Activated CD4-positive, CD25-positive, alpha-beta regulatory T cell treated with anti-CD3 and anti-CD28 coated beads, Interleukin-2, amount 50 U/mL, for 24 hours (primary cell): ENCODE data around the gene PATL1.
"Not testable (repeated sequence)": the region's sequence is repeated elsewhere in the genome, so short reads cannot be mapped to it uniquely, and the experiment has no call there.

Experiments
- ATAC-seq, 2 donors: fragments of 150-1000 bp; cut with Tn5 transposase; one replicate each; pipeline ENCODE4 v1.10.0; 2021; ENCODE audit warnings: mild to moderate bottlenecking in 1 of 2, moderate library complexity in 1 of 2

PATL1 gene

DNA sequence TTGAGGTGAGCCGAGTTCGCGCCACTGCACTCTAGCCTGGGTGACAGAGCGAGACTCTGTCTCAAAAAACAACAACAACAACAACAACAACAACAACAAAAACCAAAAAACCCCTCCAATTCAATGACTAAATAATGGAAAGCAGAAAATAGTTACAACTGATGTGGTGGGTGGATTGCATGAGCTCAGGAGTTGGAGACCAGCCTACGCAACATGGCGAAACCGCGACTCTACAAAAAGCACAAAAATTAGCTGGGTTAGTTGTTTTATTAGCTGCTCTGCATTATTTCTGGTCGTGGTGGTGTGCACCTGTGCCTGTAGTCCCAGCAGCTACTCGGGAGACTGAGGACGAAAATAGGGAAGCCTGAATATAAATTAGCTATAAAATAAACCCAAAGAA, 2.6 kb upstream of the PATL1 start:
- no peak for ATAC-seq

DNA sequence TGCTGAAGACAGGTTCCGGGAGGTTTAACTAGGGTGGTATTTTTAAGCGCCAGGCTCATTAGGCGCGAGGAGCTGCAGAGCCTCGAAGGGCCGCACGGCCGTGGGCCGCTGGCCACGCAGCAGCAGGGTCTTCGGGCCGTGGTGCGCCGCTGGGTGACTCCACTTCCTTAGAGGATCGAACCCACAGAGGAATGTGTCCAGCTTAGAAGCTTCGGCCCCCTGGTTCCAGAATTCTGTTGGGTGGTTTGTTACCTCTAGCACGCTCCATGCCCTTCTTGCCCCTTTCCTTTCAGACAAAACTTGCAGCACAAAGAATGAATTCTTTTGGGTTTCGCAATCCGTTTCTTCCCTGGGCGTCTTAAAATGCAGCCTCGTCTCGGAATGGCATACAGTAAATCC, 773 bp upstream of the PATL1 start:
- peak in 1 of 2 donors; percentile 0 for ATAC-seq

DNA sequence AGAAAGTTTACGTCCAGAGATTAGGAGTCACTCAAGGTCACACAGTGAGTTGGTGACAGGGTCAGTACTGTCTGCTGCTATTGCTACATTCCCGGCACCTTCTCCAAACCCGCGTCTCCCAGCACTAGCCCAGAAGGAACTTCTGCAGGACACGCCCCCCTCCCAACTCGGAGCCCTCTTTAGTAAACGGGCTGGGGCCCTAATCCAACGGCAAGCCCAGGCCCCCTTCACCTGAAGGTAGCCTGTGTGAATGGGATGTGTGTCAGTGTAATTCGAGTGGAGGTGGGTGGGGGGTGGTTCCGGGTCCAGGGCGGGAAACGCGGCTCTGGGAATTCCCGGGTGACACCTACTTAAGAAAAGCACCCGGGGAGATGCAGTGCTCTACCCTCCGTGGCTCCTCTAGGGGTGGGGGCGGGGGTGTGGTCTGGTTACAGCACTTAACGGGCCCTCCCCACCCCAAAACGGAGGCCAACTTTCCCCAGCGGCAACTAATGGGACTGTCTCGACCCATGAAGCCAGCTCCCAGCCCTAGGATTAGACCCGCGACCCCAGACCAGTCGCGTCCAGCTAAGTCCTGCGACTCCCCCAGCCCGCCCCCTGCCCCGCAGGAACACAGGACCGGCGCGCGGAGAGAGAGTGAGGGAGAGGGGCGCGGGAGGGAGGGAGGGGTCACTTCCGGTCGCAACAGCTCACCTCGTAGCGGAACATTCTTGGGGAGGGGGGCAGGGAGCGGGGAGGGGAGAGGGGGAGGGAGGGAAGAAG, 468 bp downstream of the PATL1 start:
- ATAC-seq, result peak; percentile 28 to 38

DNA sequence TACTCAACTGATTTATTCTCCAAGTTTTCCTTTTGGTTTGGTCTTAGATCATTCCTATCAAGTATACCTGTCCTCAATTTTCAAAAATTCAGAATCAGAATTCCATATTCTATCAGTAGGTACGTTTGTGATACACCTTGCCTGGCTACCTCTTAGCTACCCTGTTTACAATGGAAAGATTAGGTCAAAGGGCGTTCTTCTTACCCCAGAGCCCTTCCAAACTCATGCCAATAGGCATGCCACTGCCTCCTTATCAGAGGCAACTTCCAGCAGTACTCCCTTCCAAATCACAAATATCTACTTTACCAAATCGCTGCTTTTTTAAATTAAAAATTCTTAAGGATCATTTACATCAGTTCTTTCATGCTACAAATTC, 1.0 kb downstream of the PATL1 start:
- no peak for ATAC-seq

DNA sequence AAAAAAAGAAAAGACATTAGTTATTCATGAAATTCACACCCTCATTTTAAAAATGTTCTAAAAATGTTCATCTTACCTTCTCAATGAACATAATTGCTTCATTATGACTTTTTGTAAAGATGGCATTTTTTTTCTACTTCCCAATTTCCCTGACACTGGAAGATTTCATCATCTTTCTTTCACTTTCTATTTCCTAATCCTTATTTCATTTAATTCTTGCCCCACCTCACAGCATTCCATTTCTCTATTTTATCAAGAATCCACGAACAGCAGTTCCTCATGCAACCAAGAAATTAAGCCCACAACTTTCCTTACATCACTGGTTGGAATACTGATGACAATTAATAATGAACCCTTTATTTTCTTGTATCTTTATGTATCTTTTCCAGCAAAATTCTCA, 1.9 kb downstream of the PATL1 start:
- no peak for ATAC-seq

DNA sequence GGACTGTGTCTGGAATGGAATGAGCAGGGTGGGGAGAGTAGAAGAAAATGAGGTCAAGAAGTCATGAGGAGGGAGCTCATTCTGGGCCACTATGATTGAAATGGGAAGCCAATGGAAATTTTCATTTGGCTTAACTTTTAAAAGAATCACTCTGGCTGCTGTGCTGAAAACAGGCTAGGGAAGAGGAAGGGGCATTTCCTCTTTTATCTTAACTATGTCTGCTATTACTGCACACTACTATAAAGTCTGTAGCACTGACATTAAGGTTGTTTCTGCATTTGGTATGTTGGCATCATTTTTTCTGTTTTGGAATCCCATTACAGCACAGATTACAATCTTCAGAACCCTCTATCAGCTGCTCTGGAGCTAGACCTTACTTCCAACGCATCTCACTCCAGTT, 8.2 kb downstream of the PATL1 start:
- no peak for ATAC-seq

DNA sequence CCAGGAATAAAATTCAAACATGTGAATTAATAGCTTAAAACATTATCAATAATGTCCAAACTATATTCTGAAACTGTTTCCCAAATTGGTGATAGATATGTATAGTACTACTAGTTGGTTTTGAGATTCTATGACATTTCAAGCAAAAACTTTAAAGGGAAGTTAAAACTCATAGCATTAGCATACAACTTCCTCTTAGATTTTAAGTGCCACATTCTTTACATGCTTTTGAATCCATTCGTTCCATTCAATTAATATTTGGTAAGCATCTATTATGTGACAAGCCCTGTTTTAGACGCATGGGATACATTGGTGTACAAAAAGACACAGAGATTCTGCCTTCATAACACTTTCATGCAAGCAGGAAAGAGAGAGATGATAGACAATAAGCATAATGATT, 8.9 kb downstream of the PATL1 start:
- ATAC-seq, result no peak

DNA sequence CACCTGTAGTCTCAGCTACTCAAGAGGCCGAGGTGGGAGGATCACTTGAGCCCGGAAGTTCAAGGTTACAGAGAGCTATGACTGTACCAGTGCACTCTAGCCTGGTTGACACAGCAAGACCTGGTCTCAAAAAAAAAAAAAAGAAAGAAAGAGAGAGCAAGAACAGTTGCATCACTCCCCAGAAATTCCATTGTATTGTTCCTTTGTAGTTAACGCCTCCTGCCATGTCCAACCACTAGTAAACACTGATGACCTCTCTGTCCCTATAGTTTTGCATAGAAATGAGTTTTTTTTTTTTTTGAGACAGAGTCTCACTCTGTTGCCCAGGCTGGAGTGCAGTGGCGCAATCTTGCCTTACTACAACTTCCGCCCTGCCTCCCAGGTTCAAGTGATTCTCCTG, 10.8 kb downstream of the PATL1 start:
- ATAC-seq, result no peak

DNA sequence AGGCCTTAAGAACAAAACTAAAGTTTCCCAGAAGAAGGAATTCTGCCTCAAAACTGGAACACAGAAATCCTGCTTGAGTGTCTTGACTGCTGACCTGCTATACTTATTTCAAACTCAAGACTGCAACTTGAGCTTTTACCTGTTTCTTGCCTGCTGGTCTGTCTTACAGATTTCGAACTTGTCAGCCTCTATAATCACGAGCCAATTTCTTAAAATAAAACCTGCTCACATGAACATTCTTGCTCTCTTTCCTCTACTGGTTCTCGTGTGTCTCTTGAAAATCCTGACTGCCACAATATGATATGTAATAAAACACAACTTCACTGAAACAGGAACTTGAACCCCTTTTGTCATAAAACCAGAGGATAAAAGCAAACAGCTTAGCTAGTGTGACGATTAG, 13.9 kb downstream of the PATL1 start:
- no peak for ATAC-seq

DNA sequence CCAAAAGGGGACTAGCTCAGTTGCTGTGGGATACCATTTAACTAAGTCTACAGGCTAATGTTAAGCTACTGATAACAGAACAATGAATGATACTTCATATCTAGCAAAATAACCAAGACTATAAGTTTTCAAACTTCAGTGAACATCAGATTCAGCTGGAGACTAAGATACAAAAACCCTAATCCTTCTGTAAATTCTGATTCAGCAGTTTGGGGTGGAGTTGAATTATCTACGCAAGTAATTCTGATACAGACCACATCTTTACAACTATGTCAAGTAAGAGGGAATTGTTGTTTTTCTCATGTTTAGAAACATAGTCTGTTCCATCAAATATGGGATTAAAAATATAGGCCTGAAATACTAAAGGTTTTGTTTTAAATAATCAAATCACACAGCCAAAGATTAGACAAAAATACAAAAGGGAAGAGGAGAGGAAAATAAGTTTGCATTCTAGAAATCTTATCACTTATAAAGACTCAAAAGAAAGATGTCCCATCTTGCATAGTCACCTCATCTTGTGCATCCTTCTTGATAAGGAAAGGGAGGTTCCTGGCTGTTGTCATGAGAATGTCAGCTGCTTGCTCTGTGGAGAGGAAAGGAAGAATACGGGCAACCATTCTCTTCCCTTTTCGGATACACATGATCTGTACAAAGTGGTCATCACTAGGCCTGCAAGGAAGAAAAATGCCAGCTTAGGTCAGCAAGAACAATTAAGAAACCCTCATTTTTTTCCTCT, 21.4 kb downstream of the PATL1 start:
- ATAC-seq, result no peak

DNA sequence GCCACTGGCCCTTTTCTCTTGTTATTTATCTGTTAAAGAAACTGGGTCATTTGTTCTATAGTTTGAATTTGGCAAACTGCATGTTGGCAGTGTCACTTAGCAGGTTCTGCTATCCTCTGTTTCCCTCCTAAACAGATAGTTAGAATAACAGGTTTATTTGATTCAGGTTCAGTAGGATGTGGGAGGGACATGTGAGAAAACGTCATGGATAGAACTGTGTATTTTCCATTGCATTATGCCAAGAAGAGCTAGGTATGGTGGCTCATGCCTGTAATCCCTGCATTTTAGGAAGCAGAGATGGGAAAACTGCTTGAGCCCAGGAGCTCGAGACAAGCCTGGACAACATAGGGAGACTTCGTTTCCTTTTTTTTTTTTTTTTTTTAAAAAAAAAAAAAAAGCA, 24.3 kb downstream of the PATL1 start:
- no peak for ATAC-seq

DNA sequence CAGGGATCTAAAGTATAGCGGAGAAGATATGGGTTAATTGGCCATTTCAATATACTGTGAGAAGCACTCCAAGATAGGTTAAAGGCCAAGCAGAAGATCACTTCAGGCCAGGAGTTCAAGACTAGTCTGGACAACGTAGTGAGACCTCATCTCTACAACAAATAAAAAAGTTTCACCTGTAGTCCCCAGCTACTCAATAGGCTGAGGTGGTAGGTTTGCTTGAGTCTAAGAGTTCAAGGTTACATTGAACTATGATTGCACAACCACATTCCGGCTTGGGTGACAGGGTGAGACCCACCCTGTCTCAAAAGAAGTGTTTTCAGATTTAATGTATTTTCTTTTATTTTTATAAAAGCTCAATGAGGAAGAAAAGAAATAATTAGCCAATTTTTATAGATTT, 25.4 kb downstream of the PATL1 start:
- ATAC-seq, result no peak

DNA sequence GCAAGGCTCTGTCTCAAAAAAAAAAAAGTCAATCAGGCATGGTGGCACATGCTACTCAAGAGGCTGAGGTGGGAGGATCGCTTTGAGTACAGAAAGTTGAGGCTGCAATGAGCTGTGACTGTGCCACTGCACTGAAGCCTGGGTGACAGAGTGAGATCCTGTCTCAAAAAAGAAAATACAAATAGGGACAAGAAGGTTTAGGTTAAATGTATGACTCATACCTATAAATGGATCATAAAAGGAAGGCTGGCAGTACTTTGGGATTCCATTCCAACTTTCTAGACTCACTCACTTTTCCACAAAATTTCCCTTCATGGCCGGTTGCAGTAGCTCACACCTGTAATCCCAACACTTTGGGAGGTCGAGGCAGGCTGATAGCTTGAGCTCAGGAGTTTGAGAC, 27.7 kb downstream of the PATL1 start:
- ATAC-seq, result no peak

DNA sequence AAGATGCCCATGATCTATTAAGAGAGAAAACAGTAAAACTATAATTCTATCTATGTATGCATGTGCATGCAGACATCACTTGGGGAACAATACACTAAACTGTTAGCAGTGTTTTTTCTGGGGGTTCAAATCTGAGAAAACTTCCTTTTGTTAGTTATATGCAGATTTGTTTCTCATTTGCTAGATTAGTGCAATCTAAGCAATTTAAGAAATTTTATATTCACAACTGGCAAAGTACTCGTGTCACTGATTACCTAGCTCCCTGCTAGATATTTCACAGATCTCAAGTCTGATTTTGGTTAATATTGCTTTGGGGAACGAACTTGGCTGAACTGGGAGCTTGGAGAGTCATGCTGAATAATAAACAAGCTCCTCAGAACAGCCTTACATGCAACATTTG, 38.3 kb downstream of the PATL1 start:
- no peak for ATAC-seq

DNA sequence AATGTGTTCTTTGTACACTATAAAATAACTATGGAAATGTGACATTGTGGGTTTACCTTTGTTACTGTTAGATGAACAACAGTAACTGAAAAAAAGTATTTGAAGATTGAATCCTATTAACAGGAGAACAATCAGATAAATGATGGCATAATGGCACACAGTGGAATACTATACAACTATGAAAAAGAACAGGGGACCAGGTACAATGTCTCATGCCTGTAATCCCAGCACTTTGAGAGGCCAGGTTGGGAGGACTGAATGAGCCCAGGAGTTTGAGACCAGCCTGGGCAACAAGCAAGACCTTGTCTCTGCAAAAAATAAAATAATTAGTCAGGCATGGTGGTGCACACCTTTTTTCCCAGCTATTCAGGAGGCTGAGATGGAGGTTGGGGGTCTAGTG, 38.8 kb downstream of the PATL1 start:
- no peak for ATAC-seq

DNA sequence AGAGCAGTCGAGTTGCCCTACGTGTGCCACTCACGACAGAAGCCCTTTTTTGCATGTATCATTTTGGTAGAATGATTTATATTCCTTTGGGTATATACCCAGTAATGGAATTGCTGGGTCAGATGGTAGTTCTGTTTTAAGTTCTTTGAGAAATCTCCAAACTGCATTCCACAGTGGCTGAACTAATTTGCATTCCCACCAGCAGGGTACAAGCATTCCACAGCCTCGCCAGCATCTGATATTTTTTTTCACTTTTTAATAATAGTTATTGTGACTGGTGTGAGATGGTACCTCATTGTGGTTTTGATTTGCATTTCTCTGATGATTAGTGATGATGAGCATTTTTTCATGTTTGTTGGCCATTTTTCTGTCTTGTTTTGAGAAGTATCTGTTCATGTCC, 41.9 kb downstream of the PATL1 start:
- not testable (repeated sequence) for ATAC-seq

DNA sequence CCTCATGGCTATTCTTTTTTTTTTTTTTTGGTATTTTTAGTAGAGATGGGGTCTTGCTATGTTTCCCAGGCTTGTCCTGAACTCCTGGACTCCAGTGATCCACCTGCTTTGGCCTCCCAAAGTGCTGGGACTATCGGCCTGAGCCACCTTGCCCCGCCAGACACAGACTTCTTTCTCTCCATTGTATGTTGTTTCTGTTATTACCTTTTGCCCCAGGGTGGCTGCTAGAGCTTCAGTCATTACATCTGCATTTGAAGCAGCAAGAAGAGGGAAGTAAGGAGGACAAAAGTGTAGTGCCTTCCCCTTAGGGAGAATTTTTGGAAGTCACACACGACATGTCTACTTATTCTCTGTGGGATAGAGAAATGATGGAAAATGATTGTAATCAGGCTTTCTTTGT, 43.1 kb downstream of the PATL1 start:
- no peak for ATAC-seq

DNA sequence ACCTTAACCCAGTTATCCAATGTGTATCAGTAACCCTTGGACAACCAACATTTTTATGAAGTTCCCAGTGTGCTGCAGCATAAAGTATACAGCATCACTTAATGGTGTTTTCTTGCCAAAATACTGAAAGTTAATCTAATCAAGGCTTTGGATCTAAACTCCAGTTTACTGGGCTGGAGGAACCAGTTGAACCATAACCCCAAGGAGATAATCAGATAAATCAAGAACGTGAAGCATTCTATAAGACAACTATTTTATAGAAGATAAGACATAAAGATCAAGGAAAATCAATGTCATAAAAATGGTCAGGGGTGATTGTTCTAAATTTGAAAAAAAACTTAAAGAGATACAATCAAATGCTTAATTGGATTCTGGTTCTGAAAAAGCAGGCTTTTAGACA, 51.0 kb downstream of the PATL1 start:
- ATAC-seq, result no peak

DNA sequence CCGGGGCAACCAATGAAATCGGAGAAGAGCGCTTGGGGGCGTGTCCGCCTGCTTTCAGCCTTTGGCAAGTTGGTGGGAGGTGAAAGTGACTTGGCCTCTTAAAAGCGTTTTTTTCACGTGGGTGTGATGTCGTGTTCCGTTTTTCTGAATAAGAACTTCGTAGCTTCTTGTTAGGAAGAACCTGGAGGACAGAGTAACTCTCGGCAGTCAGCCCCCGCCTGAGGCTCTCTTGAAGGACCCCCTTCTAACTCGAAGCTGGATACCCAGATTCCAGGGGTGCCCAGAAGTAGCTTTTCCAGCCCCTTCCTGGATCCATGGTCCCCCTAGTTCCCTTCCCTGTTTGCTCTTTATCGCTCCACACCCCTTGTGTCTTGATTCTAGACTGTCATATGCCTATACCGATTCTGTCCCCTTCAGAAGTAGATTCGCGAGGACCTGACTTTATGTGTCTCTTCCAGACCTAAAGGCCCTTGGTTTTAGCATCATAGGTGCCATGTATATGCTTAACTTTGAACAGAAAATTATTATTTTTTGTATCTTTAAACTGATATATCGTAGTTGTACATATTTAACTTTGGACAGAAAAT, 52.3 kb downstream of the PATL1 start:
- no peak for ATAC-seq

DNA sequence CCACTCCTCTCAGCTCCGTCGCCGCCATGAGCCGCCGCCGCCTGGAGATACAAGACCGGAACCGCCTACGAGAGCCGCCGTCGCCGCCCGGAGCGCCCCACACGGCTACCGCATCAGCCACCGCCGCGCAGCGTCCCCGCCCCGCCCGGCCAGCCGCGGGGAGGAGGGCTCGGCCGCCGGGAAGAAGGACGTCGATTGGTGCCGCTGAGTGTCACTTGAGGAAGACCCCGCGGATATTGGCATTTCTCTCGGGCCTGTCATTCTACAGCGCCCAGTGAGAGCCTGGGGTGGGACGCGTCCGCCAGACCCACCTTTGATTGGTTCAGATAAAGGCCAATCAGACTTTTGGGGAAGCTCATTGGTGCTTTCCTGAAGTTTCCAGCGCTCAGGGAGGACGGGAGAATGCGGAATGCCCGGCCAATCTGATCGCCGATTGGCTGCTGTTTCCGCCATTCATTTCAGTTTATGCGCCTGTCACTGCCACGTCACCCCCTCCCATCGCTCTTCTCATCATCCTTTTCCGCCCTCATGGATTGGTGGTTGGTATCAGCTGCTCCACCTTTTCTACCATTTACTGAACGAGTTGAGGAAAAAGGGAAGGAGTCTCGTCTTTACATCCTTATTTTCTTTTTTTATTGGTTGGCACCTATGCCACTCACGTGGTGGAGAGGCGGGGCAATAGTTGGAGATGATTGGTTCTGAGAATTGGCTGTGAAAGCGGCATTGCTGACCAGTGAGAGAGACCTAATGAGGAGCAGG, 53.0 kb downstream of the PATL1 start, which contains the start of gene OSBP:
Gene OSBP (minus strand): TSS at position 138 of the 759 bp plus-strand sequence. CDS start 110 bp downstream, at position 28.
- peak; percentile 87 to 89 for ATAC-seq

DNA sequence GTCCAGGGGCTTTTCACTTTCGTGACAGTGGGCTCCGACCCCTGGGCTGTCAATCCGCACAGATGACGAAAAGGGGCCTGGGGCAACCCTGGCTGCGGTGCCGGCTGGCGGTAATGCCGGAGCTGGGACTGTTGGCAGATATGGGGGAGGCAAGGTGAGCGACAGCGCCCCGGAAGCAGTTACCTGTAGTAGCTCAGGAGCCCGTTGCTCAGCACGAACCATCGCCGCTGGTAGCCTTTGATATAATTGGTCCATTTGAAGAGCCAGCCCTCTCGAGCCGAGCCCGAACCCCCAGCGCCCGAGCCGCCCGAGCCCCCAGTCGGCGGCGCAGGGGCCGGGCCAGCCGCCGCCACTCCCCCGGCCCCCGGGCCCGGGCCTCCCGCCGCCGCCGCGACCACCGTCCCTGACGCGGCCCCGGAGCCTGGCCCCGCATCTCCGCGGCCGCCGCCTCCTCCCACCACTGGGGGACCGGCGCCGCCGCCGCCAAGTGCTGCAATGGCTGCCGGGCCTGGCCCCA, 53.7 kb downstream of the PATL1 start:
- peak; percentile 4 to 7 for ATAC-seq

DNA sequence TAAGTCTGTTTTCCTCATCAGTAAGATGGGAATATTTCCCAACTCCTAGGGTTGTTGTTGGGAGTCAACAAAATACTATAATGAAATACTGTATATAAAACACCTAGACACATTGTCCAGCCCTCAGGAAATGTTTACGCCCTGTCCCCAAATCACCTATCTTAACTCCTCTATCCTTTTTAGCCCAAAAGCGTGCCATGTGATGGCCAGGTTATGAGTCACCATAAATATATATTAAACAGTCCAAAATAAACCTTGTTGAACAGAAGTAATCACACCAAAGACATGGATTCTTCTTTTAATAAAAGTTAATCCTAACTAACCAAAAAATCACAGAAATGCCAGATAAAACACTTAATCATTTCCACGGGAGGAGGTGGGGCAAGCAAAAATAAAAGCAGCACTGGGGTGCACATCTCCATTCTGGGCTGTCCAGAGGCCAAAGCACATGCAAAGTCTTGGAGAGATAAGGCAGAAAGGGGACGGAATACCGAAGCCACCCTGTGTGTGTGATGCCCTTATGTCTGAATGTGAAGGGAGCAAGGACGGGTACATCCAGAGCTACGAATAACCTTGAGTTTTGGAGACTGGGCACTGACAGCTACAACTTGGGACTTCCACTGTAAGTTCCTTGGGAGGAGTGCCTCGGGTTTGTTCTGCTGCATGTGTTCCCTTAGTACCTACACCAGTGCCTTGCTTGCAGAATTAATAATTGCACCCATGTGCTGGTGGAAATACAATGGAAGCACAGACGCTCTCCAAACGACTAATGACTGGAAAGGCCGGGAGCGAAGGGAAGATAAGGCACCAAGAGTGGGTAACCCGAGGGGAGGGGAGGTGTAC, 54.3 kb downstream of the PATL1 start:
- no peak for ATAC-seq
